Measurements from ENCODE around the gene ACTR8. TPM values are rescaled to one million over a fixed set of nuclear protein-coding genes. Genes with fewer than 3 reads are reported as not detected.

The ACTR8 gene
- polyA plus RNA-seq, 1 donor (not counting 4 experiments of a cell fraction or from before 2014, with no cell fraction given), result 28.8 TPM

- H3K27ac ChIP-seq (ENCODE audit: control insufficient read depth, insufficient read depth, low read length), result no peak overlapping the region
- no peaks in the 10 kb centered on the region for H3K79me2 ChIP-seq (ENCODE audit: control insufficient read depth, insufficient read depth, low read length)
- FAIRE-seq (no peak), DNase-seq (ENCODE audit: low read depth, low spot score) (no peak)
- H3K9me3 ChIP-seq (ENCODE audit: control insufficient read depth, low read depth, low read length), result no peaks in the 10 kb centered on the region
- H3K4me3 ChIP-seq (ENCODE audit: control insufficient read depth in 2 of 3, extremely low read depth in 1 of 3, insufficient read depth in 2 of 3, low read depth in 1 of 3, low read length in 3 of 3), result no peak overlapping the region
- TF ChIP-seq EZH2 (IDR thresholded peaks at IDR 0.05; ENCODE audit: low read length), result no peak
- no peak for TF ChIP-seq CTCF (optimal IDR thresholded peaks at IDR 0.05 in 1 of 3, IDR thresholded peaks at IDR 0.05 in 1 of 3, conservative IDR thresholded peaks at IDR 0.05 in 1 of 3; ENCODE audit: extremely low read depth in 1 of 3, insufficient read depth in 2 of 3, low read length in 3 of 3)
- H3K9ac ChIP-seq (ENCODE audit: control insufficient read depth, extremely low read depth, insufficient read depth, low read length), result no peak overlapping the region
- no peaks in the 10 kb centered on the region for H3K9me1 ChIP-seq (ENCODE audit: control insufficient read depth, extremely low read depth, insufficient read depth, low read length)
- dilution Hi-C loops (cut with MboI; ENCODE audit: extremely low pct_ligation_motif_present, low sequenced_read_pairs), result no loop called here
- H2AFZ ChIP-seq (ENCODE audit: control insufficient read depth, low read length), result no peak overlapping the region
- peaks cover 2% of the 10 kb centered on the region for H3K4me1 ChIP-seq (ENCODE audit: control insufficient read depth, extremely low read depth, insufficient read depth, low read length)
- H3K27me3 ChIP-seq (ENCODE audit: control insufficient read depth, extremely low read depth, insufficient read depth, low read length), result no peaks in the 10 kb centered on the region
- H4K20me1 ChIP-seq (ENCODE audit: control insufficient read depth, extremely low read depth, insufficient read depth, low read length), result no peaks in the 10 kb centered on the region
- H3K4me2 ChIP-seq (ENCODE audit: control insufficient read depth, extremely low read depth, insufficient read depth, low read depth, low read length), result no peak overlapping the region
- H3K36me3 ChIP-seq (ENCODE audit: control insufficient read depth in 2 of 2, extremely low read depth in 1 of 2, insufficient read depth in 2 of 2, low read length in 2 of 2), result no peaks in the 10 kb centered on the region
Observed at GRCh38 chr3:53902067-53902466, 20.1 kb upstream of the ACTR8 start.

GRCh38 chr3:53900666-53901331 lies 18.8 kb upstream of the ACTR8 start:
- peaks cover 2% of the 10 kb centered on the region for H3K4me1 ChIP-seq (ENCODE audit: control insufficient read depth, extremely low read depth, insufficient read depth, low read length)
- H2AFZ ChIP-seq (ENCODE audit: control insufficient read depth, low read length), result no peak overlapping the region
- H3K36me3 ChIP-seq (ENCODE audit: control insufficient read depth in 2 of 2, extremely low read depth in 1 of 2, insufficient read depth in 2 of 2, low read length in 2 of 2), result no peaks in the 10 kb centered on the region
- FAIRE-seq (no peak), DNase-seq (ENCODE audit: low read depth, low spot score) (no peak)
- no peak overlapping the region for H3K4me3 ChIP-seq (ENCODE audit: control insufficient read depth in 2 of 3, extremely low read depth in 1 of 3, insufficient read depth in 2 of 3, low read depth in 1 of 3, low read length in 3 of 3)
- no peaks in the 10 kb centered on the region for H3K9me3 ChIP-seq (ENCODE audit: control insufficient read depth, low read depth, low read length)
- H3K9ac ChIP-seq (ENCODE audit: control insufficient read depth, extremely low read depth, insufficient read depth, low read length), result no peak overlapping the region
- H3K27me3 ChIP-seq (ENCODE audit: control insufficient read depth, extremely low read depth, insufficient read depth, low read length), result no peaks in the 10 kb centered on the region
- no peaks in the 10 kb centered on the region for H4K20me1 ChIP-seq (ENCODE audit: control insufficient read depth, extremely low read depth, insufficient read depth, low read length)
- no peak for TF ChIP-seq EZH2 (IDR thresholded peaks at IDR 0.05; ENCODE audit: low read length)
- no peak for TF ChIP-seq CTCF (optimal IDR thresholded peaks at IDR 0.05 in 1 of 3, IDR thresholded peaks at IDR 0.05 in 1 of 3, conservative IDR thresholded peaks at IDR 0.05 in 1 of 3; ENCODE audit: extremely low read depth in 1 of 3, insufficient read depth in 2 of 3, low read length in 3 of 3)
- no peaks in the 10 kb centered on the region for H3K9me1 ChIP-seq (ENCODE audit: control insufficient read depth, extremely low read depth, insufficient read depth, low read length)
- dilution Hi-C loops (cut with MboI; ENCODE audit: extremely low pct_ligation_motif_present, low sequenced_read_pairs), result no loop called here
- no peak overlapping the region for H3K27ac ChIP-seq (ENCODE audit: control insufficient read depth, insufficient read depth, low read length)
- H3K4me2 ChIP-seq (ENCODE audit: control insufficient read depth, extremely low read depth, insufficient read depth, low read depth, low read length), result no peak overlapping the region
- H3K79me2 ChIP-seq (ENCODE audit: control insufficient read depth, insufficient read depth, low read length), result no peaks in the 10 kb centered on the region

All from keratinocyte (primary cell).